ENCODE measurements around the gene PRDM2.

PRDM2 gene

GRCh38 chr1:13702425-13703127 lies 2.6 kb downstream of the PRDM2 start:
- no peak for DNase-seq (ENCODE audit: extremely low spot score)
- CTCF ChIA-PET, result no interaction called here
- no peak for TF ChIP-seq ELF4 (IDR thresholded peaks at IDR 0.05)
- no peak for TF ChIP-seq PKNOX1 (IDR thresholded peaks at IDR 0.05)
- no peak for TF ChIP-seq CTBP1 (IDR thresholded peaks at IDR 0.05; ENCODE audit: borderline replicate concordance)
- TF ChIP-seq TARDBP (IDR thresholded peaks at IDR 0.05), result no peak
- TF ChIP-seq LEF1 (IDR thresholded peaks at IDR 0.05; ENCODE audit: borderline replicate concordance), result no peak
- no peak for TF ChIP-seq ARNT (IDR thresholded peaks at IDR 0.05)
- TF ChIP-seq FOXM1 (IDR thresholded peaks at IDR 0.05; ENCODE audit: borderline replicate concordance), result no peak
- TF ChIP-seq SUZ12 (IDR thresholded peaks at IDR 0.05), result no peak
- no peak for TF ChIP-seq NFRKB (IDR thresholded peaks at IDR 0.05)
- TF ChIP-seq SP1 (IDR thresholded peaks at IDR 0.05), result no peak
- no peak for TF ChIP-seq BHLHE40 (IDR thresholded peaks at IDR 0.05; ENCODE audit: borderline replicate concordance)
- no peak for TF ChIP-seq ZNF384 (IDR thresholded peaks at IDR 0.05)
- no peak for TF ChIP-seq L3MBTL2 (conservative IDR thresholded peaks at IDR 0.05)
- no peak for TF ChIP-seq FOXA1 (IDR thresholded peaks at IDR 0.05)
- TF ChIP-seq FOXK2 (IDR thresholded peaks at IDR 0.05), result no peak
- no peak for TF ChIP-seq HDGF (IDR thresholded peaks at IDR 0.05; ENCODE audit: borderline replicate concordance)
- POLR2A ChIA-PET, result no interaction called here

- DNase-seq (ENCODE audit: extremely low spot score), result no peak
- no peak for TF ChIP-seq NFRKB (IDR thresholded peaks at IDR 0.05)
- no peak for TF ChIP-seq ELF4 (IDR thresholded peaks at IDR 0.05)
- no peak for TF ChIP-seq ARNT (IDR thresholded peaks at IDR 0.05)
- no peak for TF ChIP-seq PKNOX1 (IDR thresholded peaks at IDR 0.05)
- no peak for TF ChIP-seq BHLHE40 (IDR thresholded peaks at IDR 0.05; ENCODE audit: borderline replicate concordance)
- TF ChIP-seq TARDBP (IDR thresholded peaks at IDR 0.05), result no peak
- no peak for TF ChIP-seq SP1 (IDR thresholded peaks at IDR 0.05)
- no peak for TF ChIP-seq FOXA1 (IDR thresholded peaks at IDR 0.05)
- no peak for TF ChIP-seq SUZ12 (IDR thresholded peaks at IDR 0.05)
- ChIA-PET CTCF (no interaction called here), POLR2A (no interaction called here)
Observed at GRCh38 chr1:13703128-13703513, 3.1 kb downstream of the PRDM2 start.

GRCh38 chr1:13703558-13704490 lies 3.8 kb downstream of the PRDM2 start:
- DNase-seq (ENCODE audit: extremely low spot score), result no peak
- POLR2A ChIA-PET, result no interaction called here
- CTCF ChIA-PET, result interaction anchor here (1.0 kb wide), 1 partner anchor 56 kb away, joined by 3 read pairs; no protein-coding TSS in a partner anchor
- no peak for TF ChIP-seq PKNOX1 (IDR thresholded peaks at IDR 0.05)
- no peak for TF ChIP-seq FOXM1 (IDR thresholded peaks at IDR 0.05; ENCODE audit: borderline replicate concordance)
- TF ChIP-seq ARNT (IDR thresholded peaks at IDR 0.05), result no peak
- TF ChIP-seq FOXK2 (IDR thresholded peaks at IDR 0.05), result no peak
- no peak for TF ChIP-seq HDGF (IDR thresholded peaks at IDR 0.05; ENCODE audit: borderline replicate concordance)
- no peak for TF ChIP-seq TARDBP (IDR thresholded peaks at IDR 0.05)
- TF ChIP-seq SP1 (IDR thresholded peaks at IDR 0.05), result no peak
- TF ChIP-seq L3MBTL2 (conservative IDR thresholded peaks at IDR 0.05), result no peak
- TF ChIP-seq SUZ12 (IDR thresholded peaks at IDR 0.05), result no peak
- TF ChIP-seq LEF1 (IDR thresholded peaks at IDR 0.05; ENCODE audit: borderline replicate concordance), result no peak
- no peak for TF ChIP-seq ELF4 (IDR thresholded peaks at IDR 0.05)
- TF ChIP-seq NFRKB (IDR thresholded peaks at IDR 0.05), result no peak
- no peak for TF ChIP-seq FOXA1 (IDR thresholded peaks at IDR 0.05)
- TF ChIP-seq ZNF384 (IDR thresholded peaks at IDR 0.05), result no peak
- no peak for TF ChIP-seq CTBP1 (IDR thresholded peaks at IDR 0.05; ENCODE audit: borderline replicate concordance)
- no peak for TF ChIP-seq BHLHE40 (IDR thresholded peaks at IDR 0.05; ENCODE audit: borderline replicate concordance)

GRCh38 chr1:13706046-13706445 lies 6.1 kb downstream of the PRDM2 start:
- no peak for DNase-seq (ENCODE audit: extremely low spot score)
- no peak for TF ChIP-seq FOXM1 (IDR thresholded peaks at IDR 0.05; ENCODE audit: borderline replicate concordance)
- no peak for TF ChIP-seq BHLHE40 (IDR thresholded peaks at IDR 0.05; ENCODE audit: borderline replicate concordance)
- peak; percentile 66 for TF ChIP-seq PKNOX1 (IDR thresholded peaks at IDR 0.05)
- CTCF ChIA-PET, result interaction anchor here (1.1 kb wide), 1 partner anchor 20 kb away, joined by 5 read pairs; no protein-coding TSS in a partner anchor
- POLR2A ChIA-PET, result interaction anchor here (1.2 kb wide), 1 partner anchor 43 kb away, joined by 3 read pairs; no protein-coding TSS in a partner anchor

GRCh38 chr1:13707164-13707563 lies 7.2 kb downstream of the PRDM2 start:
- TF ChIP-seq SUZ12 (IDR thresholded peaks at IDR 0.05) (no peak), ARNT (IDR thresholded peaks at IDR 0.05) (no peak), SP1 (IDR thresholded peaks at IDR 0.05) (no peak), FOXA1 (IDR thresholded peaks at IDR 0.05) (no peak), FOXK2 (IDR thresholded peaks at IDR 0.05) (no peak)
- ChIA-PET POLR2A (interaction anchor here (0.9 kb wide), 1 partner anchor 42 kb away, joined by 3 read pairs; no protein-coding TSS in a partner anchor), CTCF (interaction anchor here (0.6 to 1.8 kb wide), 2 partner anchors 19 to 41 kb away, joined by 4 to 7 read pairs; no protein-coding TSS in a partner anchor)
- no peak for DNase-seq (ENCODE audit: extremely low spot score)
